Measurements from ENCODE around the gene ST3GAL5. TPM values are rescaled to one million over a fixed set of nuclear protein-coding genes. Genes with fewer than 3 reads are reported as not detected.

Gene ST3GAL5
- total and polyA plus RNA-seq, 2 of the 8 experiments (the other 6 are each of a cell fraction or from before 2014, with no cell fraction given) = 1.9 to 4.5 TPM

DNA sequence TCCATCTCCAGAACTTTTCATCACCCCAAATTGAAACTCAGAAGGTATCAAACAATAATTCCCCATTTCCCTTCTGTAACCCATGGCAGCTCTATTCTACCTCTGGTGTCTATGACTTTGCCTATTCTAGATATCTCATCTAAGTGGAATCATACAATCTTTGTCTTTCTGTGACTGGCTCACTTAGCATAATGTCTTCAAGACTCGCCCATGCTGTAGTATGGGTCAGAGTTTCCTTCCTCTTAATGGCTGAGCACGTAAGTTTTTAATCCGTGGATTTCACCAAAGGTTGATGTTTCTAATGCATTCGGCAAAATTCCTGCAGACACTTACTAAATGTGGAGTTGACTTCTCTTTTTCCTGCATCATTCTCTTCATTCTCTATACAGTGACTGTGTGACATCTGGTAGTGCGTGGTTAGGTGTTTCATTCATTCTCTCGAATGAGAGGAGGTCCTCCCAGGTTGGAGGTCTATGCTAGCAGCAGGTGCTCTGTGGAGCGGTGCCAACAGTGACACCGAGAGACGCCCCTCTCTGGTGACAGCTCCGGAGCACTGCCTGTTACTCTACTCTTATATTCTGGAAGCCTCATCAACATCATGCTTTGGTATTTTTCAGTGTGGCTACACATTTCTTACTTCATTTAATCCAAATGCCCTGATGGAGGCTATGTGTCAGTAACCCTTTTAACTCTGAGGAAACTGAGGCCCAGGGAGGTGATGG is 84.9 kb downstream of the ST3GAL5 start (continued):
- TF ChIP-seq CHD7 (IDR thresholded peaks at IDR 0.05; ENCODE audit: insufficient replicate concordance, low read length) = no peak
- no peak for TF ChIP-seq SP4 (IDR thresholded peaks at IDR 0.05; ENCODE audit: low read length)
- no peak for TF ChIP-seq YY1 (IDR thresholded peaks at IDR 0.05; ENCODE audit: low read depth, low read length)

Measured in H1 (cell line).